ENCODE results near the gene SEMA4G. TPM values are rescaled to one million over a fixed set of nuclear protein-coding genes. Genes with fewer than 3 reads are reported as not detected.

Gene SEMA4G
- total RNA-seq, 1 experiment from 2014 or later = 29.4 TPM

GRCh38 chr10:100965820-100966219 is 3.5 kb upstream of the SEMA4G start:
- H3K27me3 ChIP-seq (ENCODE audit: insufficient read depth, low read length) = no peaks in the 10 kb centered on the region
- no peaks in the 10 kb centered on the region for H3K9me2 ChIP-seq (ENCODE audit: insufficient read depth)
- intact Hi-C loops (cut with micrococcal nuclease) = no loop called here
- no TSS peak for BruUV-seq (replicated peaks)
- H3K27ac ChIP-seq (ENCODE audit: low read depth, low read length) = no peak overlapping the region
- H2AFZ ChIP-seq (ENCODE audit: low read depth, low read length, poor library complexity, severe bottlenecking) = no peak overlapping the region
- no peak overlapping the region for H3K4me3 ChIP-seq (replicated peaks in 1 of 2; ENCODE audit: low read depth in 1 of 2, low read length in 2 of 2)
- ATAC-seq (no peak), DNase-seq (ENCODE audit: low read depth, low spot score) (no peak)
- H3K4me2 ChIP-seq (ENCODE audit: low read length) = no peak overlapping the region
- no peak overlapping the region for H3K9ac ChIP-seq (ENCODE audit: low read length)
- ChIA-PET RAD21 (ENCODE audit: low non-redundant PET in 1 of 2, low total read pairs in 2 of 2, uncharacterized antibody in 2 of 2, unreplicated experiment in 2 of 2) (no interaction called here), CTCF (interaction anchor here (0.8 to 2.7 kb wide), 2 partner anchors 8 to 49 kb away, joined by 3 to 10 read pairs; no protein-coding TSS in a partner anchor), POLR2A (interaction anchor here (1.3 kb wide), 1 partner anchor 11 kb away, joined by 3 read pairs; no protein-coding TSS in a partner anchor)
- H3K4me1 ChIP-seq (ENCODE audit: control insufficient read depth in 1 of 2, insufficient read depth in 2 of 2, low read length in 2 of 2) = peaks cover 0 to 21% of the 10 kb centered on the region in 2 experiments; a peak in 3 of 4 replicates
- H3K36me3 ChIP-seq (ENCODE audit: control insufficient read depth in 1 of 2, insufficient read depth in 2 of 2, low read length in 2 of 2) = peaks cover 10 to 29% of the 10 kb centered on the region in 2 experiments; a peak in 3 of 4 replicates
- no peaks in the 10 kb centered on the region for H3K9me3 ChIP-seq (ENCODE audit: control insufficient read depth in 1 of 2, insufficient read depth in 1 of 2, low read depth in 1 of 2, low read length in 2 of 2)
- no peaks in the 10 kb centered on the region for H3K79me2 ChIP-seq (ENCODE audit: insufficient read depth, low read length)
- TF ChIP-seq ATF3 (IDR thresholded peaks at IDR 0.05) (no peak), ZNF274 (IDR thresholded peaks at IDR 0.05; ENCODE audit: low read depth, low read length) (no peak), POLR2AphosphoS5 (IDR thresholded peaks at IDR 0.05; ENCODE audit: low read depth, low read length) (no peak), EZH2 (IDR thresholded peaks at IDR 0.05) (no peak), EZH2phosphoT487 (IDR thresholded peaks at IDR 0.05; ENCODE audit: borderline replicate concordance) (no peak), TCF7L2 (IDR thresholded peaks at IDR 0.05; ENCODE audit: borderline replicate concordance, extremely low read depth, insufficient read depth, insufficient read length) (no peak), ELF1 (IDR thresholded peaks at IDR 0.05; ENCODE audit: borderline replicate concordance, low read depth) (no peak), FOSL1 (IDR thresholded peaks at IDR 0.05; ENCODE audit: low read depth) (no peak), ZFX (IDR thresholded peaks at IDR 0.05) (no peak), CBX3 (IDR thresholded peaks at IDR 0.05; ENCODE audit: low read depth) (no peak), MAX (IDR thresholded peaks at IDR 0.05) (no peak), RAD21 (IDR thresholded peaks at IDR 0.05; ENCODE audit: low read depth) (no peak), SP1 (IDR thresholded peaks at IDR 0.05; ENCODE audit: low read depth) (no peak), ZBTB33 (IDR thresholded peaks at IDR 0.05; ENCODE audit: extremely low read depth, insufficient replicate concordance, low read length) (no peak), YY1 (IDR thresholded peaks at IDR 0.05; ENCODE audit: extremely low read depth, insufficient replicate concordance, low read depth, low read length) (no peak), SIN3A (IDR thresholded peaks at IDR 0.05; ENCODE audit: low read depth) (no peak), POLR2A (IDR thresholded peaks at IDR 0.05; ENCODE audit: borderline replicate concordance, extremely low read depth, insufficient read depth, insufficient read length) (no peak), CEBPB (IDR thresholded peaks at IDR 0.05; ENCODE audit: low read depth) (no peak)
- TF ChIP-seq, protein P1, sequence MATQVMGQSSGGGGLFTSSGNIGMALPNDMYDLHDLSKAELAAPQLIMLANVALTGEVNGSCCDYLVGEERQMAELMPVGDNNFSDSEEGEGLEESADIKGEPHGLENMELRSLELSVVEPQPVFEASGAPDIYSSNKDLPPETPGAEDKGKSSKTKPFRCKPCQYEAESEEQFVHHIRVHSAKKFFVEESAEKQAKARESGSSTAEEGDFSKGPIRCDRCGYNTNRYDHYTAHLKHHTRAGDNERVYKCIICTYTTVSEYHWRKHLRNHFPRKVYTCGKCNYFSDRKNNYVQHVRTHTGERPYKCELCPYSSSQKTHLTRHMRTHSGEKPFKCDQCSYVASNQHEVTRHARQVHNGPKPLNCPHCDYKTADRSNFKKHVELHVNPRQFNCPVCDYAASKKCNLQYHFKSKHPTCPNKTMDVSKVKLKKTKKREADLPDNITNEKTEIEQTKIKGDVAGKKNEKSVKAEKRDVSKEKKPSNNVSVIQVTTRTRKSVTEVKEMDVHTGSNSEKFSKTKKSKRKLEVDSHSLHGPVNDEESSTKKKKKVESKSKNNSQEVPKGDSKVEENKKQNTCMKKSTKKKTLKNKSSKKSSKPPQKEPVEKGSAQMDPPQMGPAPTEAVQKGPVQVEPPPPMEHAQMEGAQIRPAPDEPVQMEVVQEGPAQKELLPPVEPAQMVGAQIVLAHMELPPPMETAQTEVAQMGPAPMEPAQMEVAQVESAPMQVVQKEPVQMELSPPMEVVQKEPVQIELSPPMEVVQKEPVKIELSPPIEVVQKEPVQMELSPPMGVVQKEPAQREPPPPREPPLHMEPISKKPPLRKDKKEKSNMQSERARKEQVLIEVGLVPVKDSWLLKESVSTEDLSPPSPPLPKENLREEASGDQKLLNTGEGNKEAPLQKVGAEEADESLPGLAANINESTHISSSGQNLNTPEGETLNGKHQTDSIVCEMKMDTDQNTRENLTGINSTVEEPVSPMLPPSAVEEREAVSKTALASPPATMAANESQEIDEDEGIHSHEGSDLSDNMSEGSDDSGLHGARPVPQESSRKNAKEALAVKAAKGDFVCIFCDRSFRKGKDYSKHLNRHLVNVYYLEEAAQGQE (IDR thresholded peaks at IDR 0.05; ENCODE audit: low read depth) = no peak
- TF ChIP-seq, protein P2, sequence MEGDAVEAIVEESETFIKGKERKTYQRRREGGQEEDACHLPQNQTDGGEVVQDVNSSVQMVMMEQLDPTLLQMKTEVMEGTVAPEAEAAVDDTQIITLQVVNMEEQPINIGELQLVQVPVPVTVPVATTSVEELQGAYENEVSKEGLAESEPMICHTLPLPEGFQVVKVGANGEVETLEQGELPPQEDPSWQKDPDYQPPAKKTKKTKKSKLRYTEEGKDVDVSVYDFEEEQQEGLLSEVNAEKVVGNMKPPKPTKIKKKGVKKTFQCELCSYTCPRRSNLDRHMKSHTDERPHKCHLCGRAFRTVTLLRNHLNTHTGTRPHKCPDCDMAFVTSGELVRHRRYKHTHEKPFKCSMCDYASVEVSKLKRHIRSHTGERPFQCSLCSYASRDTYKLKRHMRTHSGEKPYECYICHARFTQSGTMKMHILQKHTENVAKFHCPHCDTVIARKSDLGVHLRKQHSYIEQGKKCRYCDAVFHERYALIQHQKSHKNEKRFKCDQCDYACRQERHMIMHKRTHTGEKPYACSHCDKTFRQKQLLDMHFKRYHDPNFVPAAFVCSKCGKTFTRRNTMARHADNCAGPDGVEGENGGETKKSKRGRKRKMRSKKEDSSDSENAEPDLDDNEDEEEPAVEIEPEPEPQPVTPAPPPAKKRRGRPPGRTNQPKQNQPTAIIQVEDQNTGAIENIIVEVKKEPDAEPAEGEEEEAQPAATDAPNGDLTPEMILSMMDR (IDR thresholded peaks at IDR 0.05 in 2 of 3, conservative IDR thresholded peaks at IDR 0.05 in 1 of 3; ENCODE audit: borderline replicate concordance in 1 of 3, insufficient read depth in 1 of 3, low read depth in 2 of 3, low read length in 2 of 3) = no peak
- no peaks in the 10 kb centered on the region for H4K20me1 ChIP-seq (ENCODE audit: insufficient read depth)

Measured in HCT116 (cell line).